ENCODE data around the gene GPR27.

DNA sequence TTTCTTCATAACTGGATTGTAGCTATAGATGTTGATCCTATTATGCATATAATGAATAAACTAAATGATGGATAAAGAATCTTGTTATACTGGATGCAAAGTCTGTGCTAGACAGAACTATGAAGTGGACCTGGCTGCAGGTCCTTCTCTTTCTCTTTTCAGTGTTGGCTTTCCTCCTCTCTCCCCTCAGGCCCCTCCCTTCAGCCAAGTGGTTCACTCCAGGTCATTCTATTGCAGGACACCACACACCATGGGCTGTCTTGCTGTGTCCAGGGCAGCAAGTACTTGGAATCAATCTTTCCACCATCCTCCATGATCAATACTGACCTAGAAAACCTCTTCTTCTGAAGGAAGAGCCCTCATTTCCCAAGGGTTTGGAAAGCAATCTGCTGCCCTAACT lies 48.7 kb upstream of the GPR27 start:
- TF ChIP-seq, protein P1, sequence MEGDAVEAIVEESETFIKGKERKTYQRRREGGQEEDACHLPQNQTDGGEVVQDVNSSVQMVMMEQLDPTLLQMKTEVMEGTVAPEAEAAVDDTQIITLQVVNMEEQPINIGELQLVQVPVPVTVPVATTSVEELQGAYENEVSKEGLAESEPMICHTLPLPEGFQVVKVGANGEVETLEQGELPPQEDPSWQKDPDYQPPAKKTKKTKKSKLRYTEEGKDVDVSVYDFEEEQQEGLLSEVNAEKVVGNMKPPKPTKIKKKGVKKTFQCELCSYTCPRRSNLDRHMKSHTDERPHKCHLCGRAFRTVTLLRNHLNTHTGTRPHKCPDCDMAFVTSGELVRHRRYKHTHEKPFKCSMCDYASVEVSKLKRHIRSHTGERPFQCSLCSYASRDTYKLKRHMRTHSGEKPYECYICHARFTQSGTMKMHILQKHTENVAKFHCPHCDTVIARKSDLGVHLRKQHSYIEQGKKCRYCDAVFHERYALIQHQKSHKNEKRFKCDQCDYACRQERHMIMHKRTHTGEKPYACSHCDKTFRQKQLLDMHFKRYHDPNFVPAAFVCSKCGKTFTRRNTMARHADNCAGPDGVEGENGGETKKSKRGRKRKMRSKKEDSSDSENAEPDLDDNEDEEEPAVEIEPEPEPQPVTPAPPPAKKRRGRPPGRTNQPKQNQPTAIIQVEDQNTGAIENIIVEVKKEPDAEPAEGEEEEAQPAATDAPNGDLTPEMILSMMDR (IDR thresholded peaks at IDR 0.05; ENCODE audit: insufficient read depth, low read length, poor library complexity, severe bottlenecking): no peak
- TF ChIP-seq EZH2phosphoT487 (conservative IDR thresholded peaks at IDR 0.05; ENCODE audit: low read length): no peak

Measured in SU-DHL-6 (cell line).